ENCODE data around the gene CCDC43. TPM values are rescaled to one million over a fixed set of nuclear protein-coding genes. Genes with fewer than 3 reads are reported as not detected.

Gene CCDC43
- total and polyA plus RNA-seq, 9 of the 15 experiments (the other 6 are each of a cell fraction or from before 2014, with no cell fraction given), result 11.7 to 42.3 (median 25.9) TPM

DNA sequence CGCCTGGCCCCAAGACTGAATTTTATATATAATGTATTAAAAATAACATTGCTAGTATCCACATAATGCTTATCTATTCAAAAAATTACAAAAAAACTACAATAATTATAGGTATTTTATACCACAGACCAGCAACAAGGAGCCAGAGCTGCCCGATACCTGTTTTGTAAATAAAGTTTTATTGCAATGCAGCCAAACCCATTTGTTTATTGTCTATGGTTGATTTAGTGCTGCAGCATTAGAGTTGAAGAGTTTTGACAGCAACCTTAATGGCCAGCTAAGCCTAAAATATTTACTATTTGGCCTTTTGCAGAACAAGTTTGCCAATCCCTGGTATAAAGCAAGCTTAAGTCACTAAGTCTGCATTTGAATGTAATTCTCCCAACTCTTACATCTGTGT lies 27.7 kb downstream of the CCDC43 start (continued):
- TF ChIP-seq JUN (IDR thresholded peaks at IDR 0.05; ENCODE audit: borderline replicate concordance, low read depth, low read length) (no peak), JUN (CRISPR knock-in tag; IDR thresholded peaks at IDR 0.05; ENCODE audit: borderline replicate concordance) (no peak)

DNA sequence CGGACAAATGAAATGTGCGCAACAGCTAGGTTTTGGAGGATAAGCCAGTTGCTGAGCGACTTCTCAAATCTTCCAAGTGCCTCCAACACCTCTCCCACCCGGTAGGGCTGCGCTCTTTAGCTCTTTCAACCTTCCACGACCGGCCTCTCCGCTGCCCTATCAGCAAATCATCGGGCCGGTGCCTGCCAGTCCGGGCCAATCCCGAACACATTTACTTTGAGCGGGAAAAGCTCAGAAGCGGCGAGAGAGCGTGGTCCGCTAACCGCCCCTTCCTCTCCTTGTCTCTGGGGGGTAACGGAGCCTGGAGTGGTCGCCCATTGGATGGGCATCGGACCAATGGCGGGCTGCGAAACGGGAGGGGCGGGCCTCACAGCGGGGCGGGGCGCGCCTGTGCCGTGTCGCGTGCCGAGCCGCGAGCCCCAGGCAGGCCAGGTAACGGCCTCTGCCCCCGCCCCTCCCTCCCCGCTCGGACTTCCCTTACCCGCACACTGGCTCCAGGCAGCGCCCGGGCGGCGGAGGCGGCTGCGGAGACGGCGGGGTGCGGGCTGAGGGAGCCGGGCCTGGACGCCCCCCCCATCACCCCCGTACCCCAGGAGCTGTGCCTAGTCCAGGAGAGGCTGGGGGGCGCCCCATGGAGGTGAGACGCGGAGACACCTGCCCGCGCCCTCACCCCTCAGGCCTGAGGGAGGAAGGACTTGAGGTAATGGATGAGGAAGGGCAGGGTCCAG lies 33.4 kb downstream of the CCDC43 start, which contains the start of gene MEIOC:
Gene MEIOC (plus strand): TSS at position 486 of the 728 bp plus-strand sequence. CDS start 146 bp downstream, at position 632.
- H3K27ac ChIP-seq (ENCODE audit: extremely low read depth, low read depth, low read length), result no peak within 1 kb of the TSS
- DNase-seq (ENCODE audit: extremely low read depth in 1 of 4, low spot score in 3 of 4), result no peak
- in situ Hi-C loops (cut with MboI), result no loop called here
- no peaks in the 10 kb centered on the region; a peak in 1 of 5 replicates for H3K4me1 ChIP-seq (replicated peaks in 1 of 2; ENCODE audit: control insufficient read depth in 2 of 2, insufficient read depth in 2 of 2, low read length in 2 of 2)
- CTCF ChIA-PET (ENCODE audit: low intra/inter-chr PET ratio), result interaction anchor here (0.5 kb wide), 1 partner anchor 100 kb away, joined by 3 read pairs; no protein-coding TSS in a partner anchor
- H3K36me3 ChIP-seq (ENCODE audit: control insufficient read depth, insufficient read depth, low read length), result no peaks in the 10 kb centered on the region
- 0 out of 5 replicates have a peak, but pooled peaks cover 0 to 2% of the 10 kb centered on the region in 2 experiments for H3K27me3 ChIP-seq (ENCODE audit: control insufficient read depth in 2 of 2, insufficient read depth in 2 of 2, low read length in 2 of 2)
- no peaks in the 10 kb centered on the region for H3K9me1 ChIP-seq (ENCODE audit: control insufficient read depth, insufficient read depth, low read length)
- intact Hi-C loops (cut with micrococcal nuclease), result no loop called here
- no peak within 1 kb of the TSS for H2AFZ ChIP-seq (ENCODE audit: low read depth, low read length)
- no peak for FAIRE-seq
- no peak within 1 kb of the TSS for H3K4me3 ChIP-seq
- no TSS peak for BruUV-seq (replicated peaks)
- H3K79me2 ChIP-seq (ENCODE audit: control insufficient read depth, insufficient read depth, low read length), result no peaks in the 10 kb centered on the region
- no peak for TF ChIP-seq ZNF212 (CRISPR knock-in tag; IDR thresholded peaks at IDR 0.05)
- TF ChIP-seq, protein P1, sequence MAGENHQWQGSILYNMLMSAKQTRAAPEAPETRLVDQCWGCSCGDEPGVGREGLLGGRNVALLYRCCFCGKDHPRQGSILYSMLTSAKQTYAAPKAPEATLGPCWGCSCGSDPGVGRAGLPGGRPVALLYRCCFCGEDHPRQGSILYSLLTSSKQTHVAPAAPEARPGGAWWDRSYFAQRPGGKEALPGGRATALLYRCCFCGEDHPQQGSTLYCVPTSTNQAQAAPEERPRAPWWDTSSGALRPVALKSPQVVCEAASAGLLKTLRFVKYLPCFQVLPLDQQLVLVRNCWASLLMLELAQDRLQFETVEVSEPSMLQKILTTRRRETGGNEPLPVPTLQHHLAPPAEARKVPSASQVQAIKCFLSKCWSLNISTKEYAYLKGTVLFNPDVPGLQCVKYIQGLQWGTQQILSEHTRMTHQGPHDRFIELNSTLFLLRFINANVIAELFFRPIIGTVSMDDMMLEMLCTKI (IDR thresholded peaks at IDR 0.05; ENCODE audit: partially characterized antibody), result no peak
- TF ChIP-seq TFAM (CRISPR knock-in tag; conservative IDR thresholded peaks at IDR 0.05), result no peak
- TF ChIP-seq, protein P2, sequence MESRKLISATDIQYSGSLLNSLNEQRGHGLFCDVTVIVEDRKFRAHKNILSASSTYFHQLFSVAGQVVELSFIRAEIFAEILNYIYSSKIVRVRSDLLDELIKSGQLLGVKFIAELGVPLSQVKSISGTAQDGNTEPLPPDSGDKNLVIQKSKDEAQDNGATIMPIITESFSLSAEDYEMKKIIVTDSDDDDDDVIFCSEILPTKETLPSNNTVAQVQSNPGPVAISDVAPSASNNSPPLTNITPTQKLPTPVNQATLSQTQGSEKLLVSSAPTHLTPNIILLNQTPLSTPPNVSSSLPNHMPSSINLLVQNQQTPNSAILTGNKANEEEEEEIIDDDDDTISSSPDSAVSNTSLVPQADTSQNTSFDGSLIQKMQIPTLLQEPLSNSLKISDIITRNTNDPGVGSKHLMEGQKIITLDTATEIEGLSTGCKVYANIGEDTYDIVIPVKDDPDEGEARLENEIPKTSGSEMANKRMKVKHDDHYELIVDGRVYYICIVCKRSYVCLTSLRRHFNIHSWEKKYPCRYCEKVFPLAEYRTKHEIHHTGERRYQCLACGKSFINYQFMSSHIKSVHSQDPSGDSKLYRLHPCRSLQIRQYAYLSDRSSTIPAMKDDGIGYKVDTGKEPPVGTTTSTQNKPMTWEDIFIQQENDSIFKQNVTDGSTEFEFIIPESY (CRISPR knock-in tag; IDR thresholded peaks at IDR 0.05), result 0 out of 2 replicates have a peak, but pooled peaks have one; percentile 12
- TF ChIP-seq ZNF184 (CRISPR knock-in tag; IDR thresholded peaks at IDR 0.05), result no peak
- H3K4me2 ChIP-seq (ENCODE audit: insufficient read depth, low read length), result no peak within 1 kb of the TSS
- no peak for ATAC-seq
- H3K9me3 ChIP-seq (replicated peaks; ENCODE audit: control insufficient read depth, insufficient read depth, low read depth, low read length), result no peaks in the 10 kb centered on the region
- 71% methylated on average over 21 of the region's 57 CpGs for WGBS (ENCODE audit: insufficient coverage, low coverage, missing lambda C conversion rate)
- H3K9ac ChIP-seq (ENCODE audit: insufficient read depth in 1 of 2, low read depth in 2 of 2, low read length in 2 of 2), result no peak within 1 kb of the TSS
- no peaks in the 10 kb centered on the region for H4K20me1 ChIP-seq (replicated peaks; ENCODE audit: control insufficient read depth, insufficient read depth, low read length)
- POLR2A ChIA-PET, result interaction anchor here (0.6 to 0.8 kb wide), 2 partner anchors 12 to 36 kb away, joined by 3 to 4 read pairs; no protein-coding TSS in a partner anchor
